ENCODE measurements around the gene VWA8.

- no peak for TF ChIP-seq POLR2A (IDR thresholded peaks at IDR 0.05; ENCODE audit: low read length)
- TF ChIP-seq GATA1 (IDR thresholded peaks at IDR 0.05; ENCODE audit: low read depth, low read length), result no peak
Measured at GRCh38 chr13:41682766-41683165, 278.1 kb downstream of the VWA8 start.
